HTR-8/SVneo (cell line): ENCODE measurements around the gene CCDC91.
"Not testable (repeated sequence)": the region's sequence is repeated elsewhere in the genome, so short reads cannot be mapped to it uniquely, and the experiment has no call there.

Experiments
- DNase-seq: peaks from one replicate; pipeline ENCODE4 v3.0.0; 2011; ENCODE audit warnings: low spot score, mixed read lengths; ENCODE audit not compliant: insufficient read length
- FAIRE-seq: peaks from 2 replicates; lab custom pipeline; 2011; peaks lifted over from hg19 to GRCh38; lab: Jason Lieb, UNC

CCDC91 gene

GRCh38 chr12:28268608-28269229, 78.5 kb downstream of the CCDC91 start:
- DNase-seq (no peak), FAIRE-seq (peak; percentile 81)

DNA sequence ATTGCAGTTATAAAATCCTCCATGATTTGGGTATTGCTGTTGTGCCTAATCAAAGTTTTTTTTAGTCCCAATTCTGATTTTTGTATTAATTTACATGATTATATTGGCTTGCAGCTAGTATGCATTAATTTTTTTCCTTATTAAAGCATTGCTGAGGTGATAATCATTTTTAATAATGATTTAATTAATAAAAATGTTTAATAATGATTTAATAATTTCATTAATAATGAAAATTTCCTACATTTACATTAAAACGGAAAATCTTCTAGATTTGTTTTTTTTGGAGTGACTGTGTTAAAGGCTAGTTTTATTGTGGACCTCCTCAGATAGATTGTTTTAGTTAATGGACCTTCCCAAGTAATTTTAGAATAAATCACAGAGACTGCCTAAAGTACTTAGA, 79.6 kb downstream of the CCDC91 start:
- DNase-seq = no peak
- no peak for FAIRE-seq

GRCh38 chr12:28278499-28278898, 88.2 kb downstream of the CCDC91 start:
- DNase-seq (no peak), FAIRE-seq (no peak)

- DNase-seq = no peak
- FAIRE-seq = no peak
Measured at GRCh38 chr12:28278960-28279359, 88.7 kb downstream of the CCDC91 start.

- DNase-seq = no peak
- peak; percentile 60 for FAIRE-seq
Measured at GRCh38 chr12:28286352-28286751, 96.1 kb downstream of the CCDC91 start.

DNA sequence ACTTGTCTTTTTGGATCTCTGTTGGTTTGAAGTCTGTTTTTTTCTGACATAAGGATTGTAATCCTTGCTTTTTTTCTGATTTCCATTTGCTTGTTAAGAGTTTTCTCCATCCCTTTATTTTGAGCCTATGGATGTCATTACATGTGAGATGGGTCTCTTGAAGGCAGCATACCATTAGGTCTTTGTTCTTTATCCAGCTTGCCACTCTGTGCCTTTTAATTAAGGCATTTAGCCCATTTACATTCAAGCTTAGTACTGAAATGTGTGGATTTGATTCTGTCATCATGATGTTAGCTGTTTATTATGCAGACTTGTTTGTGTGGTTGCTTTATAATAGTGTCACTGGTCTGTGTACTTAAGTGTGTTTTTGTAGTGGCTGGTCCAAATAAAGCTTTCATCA, 100.0 kb downstream of the CCDC91 start:
- FAIRE-seq (peak; percentile 51), DNase-seq (no peak)

DNA sequence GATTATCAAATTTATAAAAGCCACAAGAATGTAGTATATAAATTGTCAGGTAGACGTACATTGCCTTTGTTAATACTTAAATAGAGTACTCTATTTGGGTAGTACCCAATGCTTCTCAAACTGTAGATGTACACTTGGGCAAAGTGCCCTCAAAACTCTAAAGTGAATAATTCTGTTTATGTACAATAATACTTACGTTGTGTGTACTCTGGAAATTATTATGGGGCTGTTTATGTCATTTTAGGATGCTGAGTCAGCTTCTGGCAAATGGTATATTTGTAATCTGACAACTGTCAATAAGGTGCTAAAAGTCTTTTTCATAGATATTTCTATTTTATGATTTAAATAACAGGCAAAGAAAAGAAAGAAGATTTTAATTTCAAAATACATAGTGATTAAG, 102.4 kb downstream of the CCDC91 start:
- DNase-seq (no peak), FAIRE-seq (no peak)

GRCh38 chr12:28294300-28294699, 104.0 kb downstream of the CCDC91 start:
- FAIRE-seq = no peak
- DNase-seq = no peak

GRCh38 chr12:28296287-28296686, 106.0 kb downstream of the CCDC91 start:
- DNase-seq (no peak), FAIRE-seq (no peak)

- DNase-seq = no peak
- no peak for FAIRE-seq
Measured at GRCh38 chr12:28303192-28303591, 112.9 kb downstream of the CCDC91 start.

GRCh38 chr12:28306535-28306934, 116.3 kb downstream of the CCDC91 start:
- FAIRE-seq (no peak), DNase-seq (no peak)

DNA sequence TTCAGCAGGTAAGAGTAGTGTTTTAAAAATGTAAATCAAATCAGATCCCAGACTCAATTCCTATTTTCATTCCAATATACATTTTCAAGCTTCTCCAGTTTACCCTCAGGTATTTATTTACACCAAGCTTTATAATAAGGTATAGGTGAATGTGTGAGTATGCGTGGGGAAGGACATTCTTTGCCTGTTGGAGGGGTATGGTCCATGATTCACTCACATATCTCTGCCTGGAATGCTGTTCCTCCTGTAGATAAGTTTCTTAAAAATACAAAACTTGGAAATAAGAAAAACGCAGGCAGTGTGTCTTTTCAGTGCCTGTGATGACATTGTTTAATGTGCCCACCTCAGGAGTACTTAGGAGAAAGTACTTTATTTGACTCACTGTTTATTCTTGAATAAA, 118.6 kb downstream of the CCDC91 start:
- FAIRE-seq = peak; percentile 63
- no peak for DNase-seq

GRCh38 chr12:28313631-28314030, 123.4 kb downstream of the CCDC91 start:
- FAIRE-seq (peak; percentile 79), DNase-seq (peak; percentile 2)

GRCh38 chr12:28316049-28316448, 125.8 kb downstream of the CCDC91 start:
- no peak for DNase-seq
- FAIRE-seq = no peak

DNA sequence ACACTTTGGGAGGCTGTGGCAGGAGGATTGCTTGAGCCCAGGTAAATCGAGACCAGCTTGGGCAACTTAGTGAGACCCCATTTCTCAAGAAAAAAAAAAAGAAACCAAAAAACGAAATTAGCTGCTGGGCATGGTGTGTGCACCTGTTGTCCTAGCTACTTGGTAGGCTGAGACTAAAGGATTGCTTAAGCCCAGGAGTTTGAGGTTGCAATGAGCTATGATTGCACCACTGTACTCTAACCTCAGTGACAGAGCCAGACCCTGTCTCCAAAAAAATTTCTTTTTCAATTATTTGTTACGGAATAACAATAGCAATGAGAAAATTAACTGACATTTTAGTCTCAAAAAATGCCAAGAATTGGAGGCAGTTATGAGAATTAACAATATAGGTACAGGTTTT, 128.0 kb downstream of the CCDC91 start:
- FAIRE-seq (no peak), DNase-seq (no peak)

GRCh38 chr12:28320353-28320752, 130.1 kb downstream of the CCDC91 start:
- FAIRE-seq (no peak), DNase-seq (no peak)

GRCh38 chr12:28327722-28328121, 137.5 kb downstream of the CCDC91 start:
- peak; percentile 54 for FAIRE-seq
- no peak for DNase-seq

DNA sequence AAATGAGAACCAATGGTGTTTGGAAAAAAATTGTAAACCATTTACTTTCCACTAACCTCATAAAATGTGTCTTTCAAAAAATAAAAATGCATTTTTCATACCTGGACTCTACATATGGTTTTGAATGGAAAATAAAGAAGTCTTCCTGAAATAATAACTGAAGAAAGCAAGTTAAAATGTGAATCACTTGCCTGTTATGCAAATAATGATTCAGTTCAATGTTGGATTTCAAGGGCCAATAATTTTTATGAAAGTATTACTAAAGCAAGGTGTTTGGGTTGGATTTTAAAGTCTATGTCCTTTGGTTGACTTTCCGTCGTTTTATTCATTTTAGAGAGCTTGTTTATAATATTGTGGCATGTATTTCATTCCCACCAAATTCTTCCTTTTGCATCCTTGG, 138.7 kb downstream of the CCDC91 start:
- FAIRE-seq (no peak), DNase-seq (no peak)

GRCh38 chr12:28329727-28330126, 139.5 kb downstream of the CCDC91 start:
- not testable (repeated sequence) for FAIRE-seq, DNase-seq

GRCh38 chr12:28330232-28330631, 140.0 kb downstream of the CCDC91 start:
- DNase-seq, FAIRE-seq: not testable (repeated sequence)

DNA sequence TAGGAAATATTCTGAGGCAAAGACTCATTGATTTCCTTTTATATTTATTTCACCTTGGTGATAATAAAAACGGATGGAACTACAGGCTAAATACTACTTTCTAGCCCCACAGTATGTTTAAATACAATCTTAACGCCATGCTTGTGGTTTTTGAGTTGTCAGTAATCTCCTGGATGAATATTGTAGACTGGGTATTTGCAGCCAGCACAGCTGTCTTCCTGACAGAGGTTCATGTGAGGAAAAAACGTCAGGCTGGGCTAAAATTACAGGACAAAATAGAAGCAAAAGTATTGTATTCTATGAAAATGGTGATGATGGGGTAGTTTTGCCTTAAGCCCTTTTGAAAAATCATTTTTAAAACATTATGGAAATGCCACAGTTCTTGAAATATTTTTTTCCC, 140.9 kb downstream of the CCDC91 start:
- no peak for FAIRE-seq
- DNase-seq = no peak

- DNase-seq = no peak
- FAIRE-seq = peak; percentile 16
Measured at GRCh38 chr12:28340261-28341045, 150.2 kb downstream of the CCDC91 start.
